ENCODE results near the gene CD2AP. TPM values are rescaled to one million over a fixed set of nuclear protein-coding genes. Genes with fewer than 3 reads are reported as not detected.
A peak's percentile ranks its signal among the peaks of the same experiment; 100 is the strongest.

CD2AP gene
- total RNA-seq, 4 donors from 2014 or later: 49.8 to 140 (median 93.3) TPM

DNA sequence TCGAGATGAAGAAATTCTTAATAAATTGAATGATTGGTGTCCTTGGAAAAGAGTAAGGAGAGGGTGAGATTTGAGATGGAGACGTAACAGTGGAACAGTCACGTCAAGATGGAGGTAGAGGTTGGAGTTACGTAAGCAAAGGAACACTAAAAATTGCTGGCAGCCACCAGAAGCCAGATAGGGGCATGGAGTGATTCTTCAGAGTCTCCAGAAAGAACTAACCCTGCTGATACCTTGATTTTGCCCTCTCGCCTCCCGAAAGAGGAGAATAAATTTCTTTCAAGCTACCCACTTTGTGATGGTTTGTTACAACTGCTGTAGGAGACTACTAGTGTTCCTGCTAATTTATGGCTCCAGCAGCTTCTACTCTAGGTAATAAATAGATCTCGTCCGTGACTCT lies 17.6 kb downstream of the CD2AP start:
- intact Hi-C loops (cut with DNase I; ENCODE audit: low total_unique reads): no loop called here
- in situ Hi-C loops (cut with MboI; ENCODE audit: low pct_ligation_motif_present in 1 of 4, low pct_unique_long_range_greater_than_20kb in 1 of 4, low sequenced_read_pairs in 3 of 4): no loop called here
- Histone ChIP-seq H3K9me3 (no peaks in the 10 kb centered on the region), H3K4me1 (peaks cover 3 to 71% (median 25%) of the 10 kb centered on the region in 4 donors), H3K4me3 (no peak overlapping the region), H3K27me3 (no peaks in the 10 kb centered on the region), H3K36me3 (no peaks in the 10 kb centered on the region), H3K27ac (no peak overlapping the region)
- DNase-seq: no peak
- TF ChIP-seq EP300 (IDR thresholded peaks at IDR 0.05; ENCODE audit: low read depth) (no peak), POLR2A (IDR thresholded peaks at IDR 0.05) (no peak), POLR2AphosphoS5 (IDR thresholded peaks at IDR 0.05) (no peak)
- TF ChIP-seq, protein P1, sequence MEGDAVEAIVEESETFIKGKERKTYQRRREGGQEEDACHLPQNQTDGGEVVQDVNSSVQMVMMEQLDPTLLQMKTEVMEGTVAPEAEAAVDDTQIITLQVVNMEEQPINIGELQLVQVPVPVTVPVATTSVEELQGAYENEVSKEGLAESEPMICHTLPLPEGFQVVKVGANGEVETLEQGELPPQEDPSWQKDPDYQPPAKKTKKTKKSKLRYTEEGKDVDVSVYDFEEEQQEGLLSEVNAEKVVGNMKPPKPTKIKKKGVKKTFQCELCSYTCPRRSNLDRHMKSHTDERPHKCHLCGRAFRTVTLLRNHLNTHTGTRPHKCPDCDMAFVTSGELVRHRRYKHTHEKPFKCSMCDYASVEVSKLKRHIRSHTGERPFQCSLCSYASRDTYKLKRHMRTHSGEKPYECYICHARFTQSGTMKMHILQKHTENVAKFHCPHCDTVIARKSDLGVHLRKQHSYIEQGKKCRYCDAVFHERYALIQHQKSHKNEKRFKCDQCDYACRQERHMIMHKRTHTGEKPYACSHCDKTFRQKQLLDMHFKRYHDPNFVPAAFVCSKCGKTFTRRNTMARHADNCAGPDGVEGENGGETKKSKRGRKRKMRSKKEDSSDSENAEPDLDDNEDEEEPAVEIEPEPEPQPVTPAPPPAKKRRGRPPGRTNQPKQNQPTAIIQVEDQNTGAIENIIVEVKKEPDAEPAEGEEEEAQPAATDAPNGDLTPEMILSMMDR (IDR thresholded peaks at IDR 0.05): no peak
- 85 to 94% methylated on average over 7 to 8 of the region's 8 CpGs for WGBS, 2 donors (ENCODE audit: low coverage in 1 of 2)

DNA sequence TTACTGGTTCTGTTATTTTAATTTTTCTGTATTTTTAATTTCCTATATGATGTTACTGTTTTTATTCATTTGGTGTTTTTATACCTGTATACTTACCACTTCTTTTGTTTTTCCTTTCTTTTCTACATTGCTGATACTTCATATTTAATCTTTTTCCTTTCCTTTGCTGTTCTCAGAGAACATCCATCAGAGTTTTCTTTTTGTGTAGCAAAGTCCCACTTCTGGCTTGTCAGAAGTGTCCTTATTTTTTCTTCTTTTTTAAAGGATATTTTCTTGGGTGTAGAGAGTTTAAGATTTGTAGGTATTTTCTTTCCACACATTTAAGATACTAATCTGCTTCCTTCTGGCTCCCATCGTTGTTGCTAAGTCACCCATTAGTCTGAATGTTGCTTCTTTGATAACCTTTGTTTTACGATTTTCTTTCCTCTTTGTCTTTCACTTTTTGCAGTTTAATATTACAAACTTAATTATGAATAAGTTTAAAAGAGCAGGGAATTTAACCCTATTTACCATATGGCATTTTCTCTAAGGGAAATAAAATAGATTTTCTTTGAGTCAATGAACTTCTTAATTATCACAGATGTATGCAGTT lies 18.5 kb downstream of the CD2AP start:
- Histone ChIP-seq H3K9me3 (no peaks in the 10 kb centered on the region), H3K36me3 (no peaks in the 10 kb centered on the region), H3K27me3 (no peaks in the 10 kb centered on the region), H3K4me1 (peaks cover 3 to 69% (median 27%) of the 10 kb centered on the region in 4 donors), H3K27ac (no peak overlapping the region), H3K4me3 (no peak overlapping the region)
- 19 to 30% methylated on average over 2 of the region's 2 CpGs for WGBS, 2 donors (ENCODE audit: low coverage in 1 of 2)
- intact Hi-C loops (cut with DNase I; ENCODE audit: low total_unique reads): no loop called here
- in situ Hi-C loops (cut with MboI; ENCODE audit: low pct_ligation_motif_present in 1 of 4, low pct_unique_long_range_greater_than_20kb in 1 of 4, low sequenced_read_pairs in 3 of 4): no loop called here
- TF ChIP-seq POLR2AphosphoS5 (IDR thresholded peaks at IDR 0.05): no peak
- no peak for TF ChIP-seq POLR2A (IDR thresholded peaks at IDR 0.05)
- TF ChIP-seq, protein P1 (IDR thresholded peaks at IDR 0.05): no peak
- no peak for TF ChIP-seq EP300 (IDR thresholded peaks at IDR 0.05; ENCODE audit: low read depth)
- DNase-seq: no peak

DNA sequence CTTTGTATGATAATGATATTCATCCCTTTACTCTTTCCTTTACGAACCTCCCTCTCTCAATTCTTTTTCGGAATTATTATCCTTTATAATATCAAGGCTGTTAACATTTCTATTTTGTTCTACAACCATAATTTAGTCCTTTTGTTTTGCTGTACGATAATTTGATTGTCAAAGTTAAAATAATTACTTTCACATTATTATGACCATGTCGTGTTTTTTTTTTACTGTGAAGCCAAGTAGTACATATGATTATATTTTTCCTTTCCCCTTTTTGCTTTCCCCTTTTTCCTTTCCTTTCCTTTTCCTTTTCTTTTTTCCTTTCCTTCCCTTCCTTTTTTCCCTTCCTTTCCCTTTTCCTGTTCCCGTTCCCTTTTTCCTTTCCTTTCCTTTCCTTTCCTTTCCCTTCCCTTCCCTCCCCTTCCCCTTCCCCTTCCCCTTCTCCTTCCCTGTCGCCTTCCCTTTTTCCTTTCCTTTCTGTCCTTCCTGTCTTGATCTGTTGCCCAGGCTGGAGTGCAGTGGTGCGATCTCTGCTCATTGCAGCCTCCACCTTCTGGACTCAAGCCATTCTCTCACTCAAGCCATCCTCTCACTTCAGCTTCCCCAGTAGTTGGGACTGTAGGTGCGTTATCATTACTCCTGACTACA lies 19.5 kb downstream of the CD2AP start:
- H3K36me3 ChIP-seq: no peaks in the 10 kb centered on the region
- H3K27ac ChIP-seq: no peak overlapping the region
- TF ChIP-seq, protein P1 (IDR thresholded peaks at IDR 0.05): no peak
- TF ChIP-seq POLR2AphosphoS5 (IDR thresholded peaks at IDR 0.05) (no peak), EP300 (IDR thresholded peaks at IDR 0.05; ENCODE audit: low read depth) (no peak)
- 84% methylated on average over 7 to 8 of the region's 8 CpGs for WGBS, 2 donors (ENCODE audit: low coverage in 1 of 2)
- in situ Hi-C loops (cut with MboI; ENCODE audit: low pct_ligation_motif_present in 1 of 4, low pct_unique_long_range_greater_than_20kb in 1 of 4, low sequenced_read_pairs in 3 of 4) (no loop called here), intact Hi-C loops (cut with DNase I; ENCODE audit: low total_unique reads) (no loop called here)
- H3K9me3 ChIP-seq: no peaks in the 10 kb centered on the region
- no peak for DNase-seq
- H3K27me3 ChIP-seq: no peaks in the 10 kb centered on the region
- H3K4me1 ChIP-seq: peaks cover 10 to 73% (median 36%) of the 10 kb centered on the region in 4 donors
- H3K4me3 ChIP-seq: no peak overlapping the region

GRCh38 chr6:47502920-47503319 lies 25.3 kb downstream of the CD2AP start:
- in situ Hi-C loops (cut with MboI; ENCODE audit: low pct_ligation_motif_present in 1 of 4, low pct_unique_long_range_greater_than_20kb in 1 of 4, low sequenced_read_pairs in 3 of 4): no loop called here
- Histone ChIP-seq H3K36me3 (no peaks in the 10 kb centered on the region), H3K9me3 (no peaks in the 10 kb centered on the region), H3K27ac (peak overlapping the region in 1 of 4 donors; percentile 79), H3K27me3 (no peaks in the 10 kb centered on the region), H3K4me1 (peaks cover 21 to 62% (median 39%) of the 10 kb centered on the region in 4 donors), H3K4me3 (no peak overlapping the region)
- intact Hi-C loops (cut with DNase I; ENCODE audit: low total_unique reads): no loop called here
- no peak for DNase-seq
- 68 to 75% methylated on average over 1 to 2 of the region's 2 CpGs for WGBS, 2 donors (ENCODE audit: low coverage in 1 of 2)
- TF ChIP-seq, protein P1 (IDR thresholded peaks at IDR 0.05): no peak
- TF ChIP-seq POLR2A (IDR thresholded peaks at IDR 0.05) (no peak), EP300 (IDR thresholded peaks at IDR 0.05; ENCODE audit: low read depth) (no peak), POLR2AphosphoS5 (IDR thresholded peaks at IDR 0.05) (no peak)

All from transverse colon (tissue), 4 donors.